Body of pancreas (tissue), 4 donors: ENCODE measurements around the gene SORL1.

Experiments
- POLR2A ChIP-seq, 3 donors: fragments of 450-650 bp; IDR thresholded peaks; one replicate each; pipeline ENCODE4 v1.6.1; 2016; ENCODE audit warnings: antibody characterized with exemption in 3 of 3, mild to moderate bottlenecking in 2 of 3
- TF ChIP-seq, protein P1 (sequence below), 7 experiments: fragments of 450-650 bp in 4 of 7; fragments of 200-600 bp in 3 of 7; sonication (generic) in 3 of 7; IDR thresholded peaks; one replicate each; pipeline ENCODE4 v1.5.1; 2016 to 2019; ENCODE audit warnings: antibody characterized with exemption in 7 of 7

- TF ChIP-seq, protein P1, sequence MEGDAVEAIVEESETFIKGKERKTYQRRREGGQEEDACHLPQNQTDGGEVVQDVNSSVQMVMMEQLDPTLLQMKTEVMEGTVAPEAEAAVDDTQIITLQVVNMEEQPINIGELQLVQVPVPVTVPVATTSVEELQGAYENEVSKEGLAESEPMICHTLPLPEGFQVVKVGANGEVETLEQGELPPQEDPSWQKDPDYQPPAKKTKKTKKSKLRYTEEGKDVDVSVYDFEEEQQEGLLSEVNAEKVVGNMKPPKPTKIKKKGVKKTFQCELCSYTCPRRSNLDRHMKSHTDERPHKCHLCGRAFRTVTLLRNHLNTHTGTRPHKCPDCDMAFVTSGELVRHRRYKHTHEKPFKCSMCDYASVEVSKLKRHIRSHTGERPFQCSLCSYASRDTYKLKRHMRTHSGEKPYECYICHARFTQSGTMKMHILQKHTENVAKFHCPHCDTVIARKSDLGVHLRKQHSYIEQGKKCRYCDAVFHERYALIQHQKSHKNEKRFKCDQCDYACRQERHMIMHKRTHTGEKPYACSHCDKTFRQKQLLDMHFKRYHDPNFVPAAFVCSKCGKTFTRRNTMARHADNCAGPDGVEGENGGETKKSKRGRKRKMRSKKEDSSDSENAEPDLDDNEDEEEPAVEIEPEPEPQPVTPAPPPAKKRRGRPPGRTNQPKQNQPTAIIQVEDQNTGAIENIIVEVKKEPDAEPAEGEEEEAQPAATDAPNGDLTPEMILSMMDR (IDR thresholded peaks at IDR 0.05) = no peak
- TF ChIP-seq POLR2A (IDR thresholded peaks at IDR 0.05) = no peak
Observed at GRCh38 chr11:121614636-121615240, 162.6 kb downstream of the SORL1 start.
